B cell (primary cell): ENCODE data around the gene CDK19. TPM values are rescaled to one million over a fixed set of nuclear protein-coding genes. Genes with fewer than 3 reads are reported as not detected.
A peak's percentile ranks its signal among the peaks of the same experiment; 100 is the strongest.

Source experiments
- ATAC-seq: fragments of 200-7000 bp; cut with Tn5 transposase; one replicate; pipeline ENCODE4 v1.10.0; 2021; ENCODE audit warnings: low read depth, mild to moderate bottlenecking, moderate number of reproducible peaks, moderate library complexity
- CTCF ChIA-PET: fragments of 350-600 bp; sonication (Branson Sonifier 250); formaldehyde crosslinking; loops from one replicate; lab custom pipeline; 2021; ENCODE audit warnings: antibody characterized with exemption, inconsistent platforms; lab: Charles Lee
- POLR2A ChIA-PET: fragments of 350-600 bp; sonication (Branson Sonifier 250); formaldehyde crosslinking; loops from one replicate; lab custom pipeline; 2021; ENCODE audit warnings: antibody characterized with exemption; lab: Charles Lee
- DNase-seq: peaks from one replicate; pipeline ENCODE4 v3.0.0; 2013
- H2AFZ ChIP-seq: 2 replicates; pipeline ENCODE4 v1.6.1; 2012; ENCODE audit warnings: mild to moderate bottlenecking, low read depth, low read length; ENCODE audit not compliant: insufficient read depth, poor library complexity, severe bottlenecking
- H3K27ac ChIP-seq, 2 donors: 1 replicate in 1 of 2; 2 replicates in 1 of 2; pipeline ENCODE4 v1.5.1; 2012 to 2013; ENCODE audit warnings: low read length in 2 of 2, mild to moderate bottlenecking in 2 of 2, moderate library complexity in 1 of 2
- H3K27me3 ChIP-seq, 4 experiments: fragments of 200-600 bp in 1 of 4; sonication (generic) in 1 of 4; replicated peaks in 1 of 4; 1 replicate in 2 of 4; 2 replicates in 2 of 4; pipeline versions ENCODE4 v1.6.1 to v1.7.0; 2013 to 2016; ENCODE audit warnings: low read length in 3 of 4, mild to moderate bottlenecking in 2 of 4, mixed read lengths in 1 of 4, moderate library complexity in 1 of 4; ENCODE audit not compliant: insufficient read depth in 4 of 4, control insufficient read depth in 3 of 4; ENCODE audit errors: control extremely low read depth in 1 of 4
- H3K36me3 ChIP-seq, 2 experiments: replicated peaks in 1 of 2; 1 replicate in 1 of 2; 2 replicates in 1 of 2; pipeline versions ENCODE4 v1.6.1 to v1.7.1; 2013; ENCODE audit warnings: low read length in 1 of 2; ENCODE audit not compliant: insufficient read depth in 2 of 2, control insufficient read depth in 1 of 2; ENCODE audit errors: control extremely low read depth in 1 of 2, extremely low read depth in 1 of 2
- H3K4me1 ChIP-seq, 2 donors: fragments of 200-600 bp in 1 of 2; sonication (generic) in 1 of 2; 1 replicate in 1 of 2; 2 replicates in 1 of 2; pipeline versions ENCODE4 v1.5.1 to v1.6.1; 2013 to 2017; ENCODE audit warnings: low read length in 2 of 2; ENCODE audit not compliant: control insufficient read depth in 2 of 2, insufficient read depth in 2 of 2
- H3K4me2 ChIP-seq: replicated peaks from 2 replicates; pipeline ENCODE3; 2012; ENCODE audit warnings: mild to moderate bottlenecking, low read depth, low read length; ENCODE audit not compliant: poor library complexity, severe bottlenecking
- H3K4me3 ChIP-seq, 5 experiments: fragments of 200-600 bp in 1 of 5; sonication (generic) in 1 of 5; 1 replicate in 3 of 5; 2 replicates in 2 of 5; pipeline versions ENCODE4 v1.5.1 to v1.7.0; 2011 to 2016; ENCODE audit warnings: low read length in 4 of 5, mild to moderate bottlenecking in 4 of 5, low read depth in 2 of 5, control low read depth in 1 of 5, moderate library complexity in 1 of 5; ENCODE audit not compliant: insufficient read depth in 1 of 5; ENCODE audit errors: control extremely low read depth in 1 of 5, extremely low read depth in 1 of 5
- H3K79me2 ChIP-seq: fragments of 200-600 bp; sonication (generic); one replicate; pipeline ENCODE4 v1.6.0; 2016; ENCODE audit warnings: low read length; ENCODE audit not compliant: control insufficient read depth, insufficient read depth
- H3K9ac ChIP-seq: fragments of 200-600 bp; sonication (generic); 2 replicates; pipeline ENCODE4 v1.6.1; 2017; ENCODE audit warnings: mild to moderate bottlenecking, low read length, moderate library complexity
- H3K9me3 ChIP-seq, 3 donors: one replicate each; pipeline versions ENCODE4 v1.6.1 to v1.7.1; 2013; ENCODE audit warnings: low read length in 2 of 3; ENCODE audit not compliant: control insufficient read depth in 2 of 3, insufficient read depth in 1 of 3; ENCODE audit errors: control extremely low read depth in 1 of 3
- H4K20me1 ChIP-seq: 2 replicates; pipeline ENCODE4 v1.6.0; 2012; ENCODE audit warnings: mild to moderate bottlenecking, low read length; ENCODE audit not compliant: insufficient read depth, control insufficient read depth, poor library complexity, severe bottlenecking
- H3K27ac Mint-ChIP-seq: one replicate; pipeline ENCODE4 v1.8.0; 2021; ENCODE audit warnings: mixed read lengths
- H3K27me3 Mint-ChIP-seq: one replicate; pipeline ENCODE4 v1.8.0; 2021; ENCODE audit warnings: mixed read lengths
- H3K4me1 Mint-ChIP-seq: one replicate; pipeline ENCODE4 v1.8.0; 2021; ENCODE audit warnings: mixed read lengths
- H3K4me3 Mint-ChIP-seq: one replicate; pipeline ENCODE4 v1.8.0; 2021; ENCODE audit warnings: mixed read lengths
- H3K9me3 Mint-ChIP-seq: one replicate; pipeline ENCODE4 v1.8.0; 2022; ENCODE audit warnings: mixed read lengths; ENCODE audit not compliant: insufficient read depth
- CTCF ChIP-seq: fragments of 200-600 bp; IDR thresholded peaks from one replicate; pipeline ENCODE4 v1.8.0; 2022; ENCODE audit warnings: antibody characterized with exemption, mild to moderate bottlenecking
- EZH2 ChIP-seq: IDR thresholded peaks from 2 replicates; pipeline ENCODE4 v1.6.1; 2012; ENCODE audit warnings: borderline replicate concordance, low read depth, mild to moderate bottlenecking, moderate library complexity, low read length; ENCODE audit not compliant: insufficient read depth, poor library complexity, severe bottlenecking
- WGBS: methylation state at CpG from one replicate; pipeline ENCODE4 v1.1.5; 2013; ENCODE audit warnings: missing lambda C conversion rate; ENCODE audit not compliant: insufficient coverage; 5-methylcytosine and 5-hydroxymethylcytosine counted together
- intact Hi-C: fragments of 100-400 bp; cut with micrococcal nuclease; formaldehyde crosslinking; loops from one replicate; pipeline ENCODE4 v1.10.0; 2022
- polyA plus RNA-seq: library from polyadenylated mRNA; depleted of rRNA; stranded (reverse); fragments of >200 nt; gene quantifications from 2 replicates; pipeline ENCODE4 v1.2.3, GENCODE V29; 2012
- total RNA-seq, 2 donors: library from RNA; stranded (reverse); fragments of 120-200 nt in 1 of 2; gene quantifications; 1 replicate in 1 of 2; 2 replicates in 1 of 2; pipeline versions ENCODE4 v1.2.3 to v1.2.4, GENCODE V29; 2013 to 2022

The CDK19 gene
- total and polyA plus RNA-seq, 2 donors (not counting 1 experiment from before 2014, with no cell fraction given): 8.7 to 44.8 TPM

- Mint-ChIP-seq H3K27me3 (no peaks in the 10 kb centered on the region), H3K27ac (no peak overlapping the region), H3K4me1 (peaks cover 33% of the 10 kb centered on the region), H3K9me3 (no peaks in the 10 kb centered on the region), H3K4me3 (no peak overlapping the region)
- DNase-seq (no peak), ATAC-seq (no peak)
- peaks cover 25 to 33% of the 10 kb centered on the region in 2 donors for H3K4me1 ChIP-seq
- H3K9ac ChIP-seq: no peak overlapping the region
- H3K79me2 ChIP-seq: no peaks in the 10 kb centered on the region
- peaks cover 0 to 21% (median 4%) of the 10 kb centered on the region in 3 donors for H3K9me3 ChIP-seq
- WGBS: 90% methylated on average over 4 of the region's 6 CpGs
- no peaks in the 10 kb centered on the region for H3K36me3 ChIP-seq
- H3K27ac ChIP-seq: no peak overlapping the region
- no peak overlapping the region for H3K4me2 ChIP-seq
- H4K20me1 ChIP-seq: no peaks in the 10 kb centered on the region
- POLR2A ChIA-PET: no interaction called here
- H3K27me3 ChIP-seq: no peaks in the 10 kb centered on the region
- no peak overlapping the region for H3K4me3 ChIP-seq
- CTCF ChIA-PET: no interaction called here
- TF ChIP-seq EZH2: no peak
- TF ChIP-seq CTCF: no peak
- intact Hi-C loops: no loop called here
- no peak overlapping the region for H2AFZ ChIP-seq
Observed at GRCh38 chr6:110562316-110562915, 252.9 kb downstream of the CDK19 start.

- H3K4me1 Mint-ChIP-seq: peaks cover 33% of the 10 kb centered on the region
- no peak overlapping the region for H3K27ac Mint-ChIP-seq
- Histone ChIP-seq H3K9me3 (peaks cover 0 to 21% (median 4%) of the 10 kb centered on the region in 3 donors), H3K9ac (no peak overlapping the region), H3K27ac (no peak overlapping the region), H3K36me3 (no peaks in the 10 kb centered on the region), H4K20me1 (no peaks in the 10 kb centered on the region), H3K4me3 (no peak overlapping the region), H2AFZ (no peak overlapping the region), H3K4me1 (peaks cover 25 to 33% of the 10 kb centered on the region in 2 donors), H3K27me3 (no peaks in the 10 kb centered on the region), H3K4me2 (no peak overlapping the region), H3K79me2 (no peaks in the 10 kb centered on the region)
- H3K9me3 Mint-ChIP-seq: no peaks in the 10 kb centered on the region
- POLR2A ChIA-PET: no interaction called here
- CTCF ChIA-PET: no interaction called here
- H3K27me3 Mint-ChIP-seq: no peaks in the 10 kb centered on the region
- TF ChIP-seq CTCF (no peak), EZH2 (no peak)
- ATAC-seq (peak; percentile 28), DNase-seq (peak; percentile 20)
- intact Hi-C loops: no loop called here
- H3K4me3 Mint-ChIP-seq: no peak overlapping the region
Observed at GRCh38 chr6:110561696-110562095, 253.6 kb downstream of the CDK19 start.
